T47D (cell line): Measurements from ENCODE around the gene MAML2.

ENCODE experiments used
- DNase-seq, 2 experiments: peaks; one replicate each; pipeline versions ENCODE4 v3.0.0 to v3.0.0-alpha.2; 2011 to 2012; ENCODE audit warnings: low read depth in 1 of 2, low spot score in 1 of 2
- JUND ChIP-seq: IDR thresholded peaks from 2 replicates; pipeline ENCODE4 v1.6.1; 2012; ENCODE audit warnings: low read depth
- in situ Hi-C: cut with HindIII; loops from 2 replicates; pipeline ENCODE4 v1.10.0; 2016; ENCODE audit warnings: low sequenced_read_pairs, low pct_unique_long_range_greater_than_20kb

The MAML2 gene

DNA sequence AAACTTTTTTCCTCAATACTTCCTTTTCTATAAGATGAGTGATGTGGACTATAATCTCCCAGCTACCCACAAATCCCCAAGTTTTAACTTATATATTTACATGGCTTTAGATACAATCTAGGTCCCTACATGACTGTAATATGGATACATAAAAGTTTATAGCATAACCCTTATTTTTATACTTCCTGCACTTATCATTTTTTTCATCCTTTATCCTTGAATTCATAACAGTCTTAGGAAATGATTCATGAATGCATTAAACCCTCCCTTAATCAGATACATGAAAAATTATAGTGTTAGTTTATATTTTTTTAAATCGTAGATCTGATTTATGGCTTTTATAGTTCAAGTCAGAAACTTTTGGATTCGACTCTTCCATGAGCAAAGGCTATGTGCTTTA lies 195.8 kb downstream of the MAML2 start:
- in situ Hi-C loops = no loop called here
- TF ChIP-seq JUND = no peak
- DNase-seq = no peak

DNA sequence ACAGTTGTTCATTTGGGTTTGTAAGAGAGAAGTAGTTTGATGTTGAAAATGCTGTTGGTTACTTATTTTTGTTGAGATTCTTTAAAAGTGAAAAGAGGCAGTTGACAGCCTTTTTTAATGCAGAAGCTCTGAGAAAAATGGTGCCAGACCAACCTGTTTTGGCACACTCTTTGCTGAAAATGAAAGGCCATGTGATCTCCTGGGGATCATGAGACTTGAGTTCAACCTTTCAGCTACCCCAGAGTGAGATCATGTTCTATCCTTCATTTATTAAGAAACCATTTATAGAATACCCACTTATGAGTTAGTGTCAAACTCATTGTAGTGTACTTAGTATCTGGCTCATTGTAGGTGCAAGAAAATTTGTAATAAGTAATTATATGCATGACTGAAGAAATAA lies 196.2 kb downstream of the MAML2 start:
- DNase-seq = no peak
- TF ChIP-seq JUND = no peak
- in situ Hi-C loops = no loop called here

DNA sequence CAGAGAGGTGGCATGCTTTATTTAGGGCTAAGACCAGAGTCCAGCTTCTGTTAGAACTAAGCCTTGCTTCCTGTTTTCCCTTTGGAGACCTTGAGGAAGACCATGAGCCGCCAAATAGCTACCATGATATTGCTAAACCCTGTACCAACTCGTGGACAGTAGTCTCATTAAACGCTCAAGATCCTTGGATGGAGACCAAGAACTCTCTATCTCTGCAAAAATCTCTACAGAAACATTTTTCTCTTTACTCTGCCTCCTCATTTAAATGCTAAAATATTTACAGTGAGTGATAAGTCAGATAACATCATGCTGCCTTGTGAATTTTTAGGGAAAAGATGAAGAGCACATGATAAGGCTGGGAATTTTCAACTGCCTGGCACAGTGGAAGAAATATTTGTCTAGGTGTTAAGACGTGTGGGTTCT lies 197.8 kb downstream of the MAML2 start:
- peak; percentile 99 for TF ChIP-seq JUND
- peak in 1 of 2 experiments; percentile 91 for DNase-seq
- in situ Hi-C loops = no loop called here

DNA sequence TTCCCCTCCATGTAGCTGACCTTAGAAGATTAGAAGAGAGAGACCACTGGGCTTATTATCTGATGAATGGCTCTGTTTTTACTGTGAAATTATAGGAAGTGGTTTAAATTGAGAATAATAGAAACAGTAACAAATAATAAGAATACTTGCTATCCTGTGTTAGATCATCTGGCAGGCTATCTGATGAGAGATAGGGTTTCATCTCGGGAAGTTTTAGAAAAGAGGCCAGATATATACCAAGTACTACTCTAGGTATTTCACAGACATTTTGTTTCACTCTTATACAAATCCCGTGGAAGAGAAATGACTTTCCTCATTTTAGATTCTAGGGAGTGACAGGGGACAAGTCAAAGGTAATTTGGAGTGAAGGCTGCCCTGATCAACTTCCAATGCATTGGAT lies 198.4 kb downstream of the MAML2 start:
- DNase-seq = no peak
- no peak for TF ChIP-seq JUND
- in situ Hi-C loops = no loop called here

DNA sequence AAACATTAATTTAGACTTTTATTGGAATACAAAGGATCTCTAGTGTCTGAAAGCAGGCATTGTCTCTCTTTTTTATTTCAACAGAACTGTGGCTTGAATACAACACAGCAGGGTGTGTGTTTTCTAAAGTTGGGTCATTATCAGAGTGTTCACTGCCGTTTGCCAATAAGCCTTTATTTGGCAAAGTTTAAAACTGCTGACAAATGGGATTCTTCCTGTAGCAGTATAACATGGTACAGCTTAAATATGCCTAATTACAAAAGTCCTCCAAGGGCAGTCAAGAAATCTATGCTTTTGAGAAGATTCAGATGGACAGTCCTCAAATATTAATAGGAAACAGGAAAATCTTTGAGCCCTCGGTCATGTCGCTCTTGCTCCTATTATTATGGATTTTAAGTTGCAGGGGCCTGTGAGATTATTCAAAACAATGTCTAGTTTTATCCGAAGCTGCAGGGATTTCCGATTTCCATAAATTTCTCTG lies 199.9 kb downstream of the MAML2 start:
- DNase-seq = no peak
- TF ChIP-seq JUND = no peak
- in situ Hi-C loops = no loop called here

DNA sequence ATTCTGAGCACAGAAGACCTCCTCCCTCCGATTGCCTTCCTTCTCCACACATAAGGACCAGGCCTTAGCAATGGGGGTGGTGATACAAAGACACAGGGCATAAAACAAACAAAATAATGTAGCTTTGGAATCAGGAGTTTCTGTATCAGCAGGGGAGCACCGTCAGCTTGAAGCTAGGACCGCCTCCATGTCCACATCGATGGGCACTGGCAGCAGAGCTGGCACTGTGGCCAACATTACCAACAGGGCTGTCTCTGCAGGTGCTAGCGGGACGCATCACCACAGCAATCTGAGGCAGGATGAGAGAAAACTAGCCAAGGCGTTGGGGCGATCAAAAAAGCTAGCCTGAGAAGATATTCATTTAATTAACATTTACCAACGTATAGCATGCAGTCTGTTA lies 201.4 kb downstream of the MAML2 start:
- no peak for TF ChIP-seq JUND
- no peak for DNase-seq
- in situ Hi-C loops = no loop called here

DNA sequence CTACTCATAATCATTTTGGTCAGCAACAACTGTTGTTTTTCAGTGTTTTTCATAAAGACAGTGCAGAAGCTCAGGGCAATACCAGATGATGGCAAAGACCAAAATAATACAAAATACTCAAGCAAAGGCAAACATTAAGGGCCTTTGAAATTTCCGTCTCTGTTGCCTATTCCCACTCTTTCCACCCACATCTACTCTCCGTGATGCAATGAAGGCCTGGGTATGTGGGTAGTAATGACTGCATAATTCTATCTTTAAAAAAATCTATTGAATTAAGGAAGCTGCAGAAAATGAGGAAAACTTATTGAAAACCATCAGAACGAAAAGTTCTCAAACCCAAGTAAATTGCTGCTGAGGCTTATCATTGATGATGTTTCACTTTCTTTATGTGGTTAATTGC lies 203.3 kb downstream of the MAML2 start:
- in situ Hi-C loops = no loop called here
- TF ChIP-seq JUND = no peak
- DNase-seq = no peak

DNA sequence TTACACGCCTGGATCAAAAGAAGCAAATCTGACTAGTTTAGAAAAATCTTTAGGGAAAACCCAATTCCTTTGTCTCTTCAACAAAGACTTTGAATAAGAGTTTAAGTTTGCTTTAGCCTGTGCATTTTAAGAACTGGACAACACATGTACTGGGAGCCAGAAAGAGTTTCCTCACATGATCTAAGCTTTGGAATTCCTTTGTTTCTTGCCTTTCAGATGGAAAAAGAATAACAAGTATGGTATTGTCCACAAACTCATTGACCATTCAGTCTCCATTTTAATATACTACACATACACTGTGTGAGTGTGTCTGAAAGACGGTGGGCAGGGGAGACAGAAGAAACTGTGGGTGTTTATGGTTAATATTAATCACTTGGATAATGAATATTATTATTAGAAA lies 205.6 kb downstream of the MAML2 start:
- in situ Hi-C loops = no loop called here
- TF ChIP-seq JUND = no peak
- DNase-seq = no peak

DNA sequence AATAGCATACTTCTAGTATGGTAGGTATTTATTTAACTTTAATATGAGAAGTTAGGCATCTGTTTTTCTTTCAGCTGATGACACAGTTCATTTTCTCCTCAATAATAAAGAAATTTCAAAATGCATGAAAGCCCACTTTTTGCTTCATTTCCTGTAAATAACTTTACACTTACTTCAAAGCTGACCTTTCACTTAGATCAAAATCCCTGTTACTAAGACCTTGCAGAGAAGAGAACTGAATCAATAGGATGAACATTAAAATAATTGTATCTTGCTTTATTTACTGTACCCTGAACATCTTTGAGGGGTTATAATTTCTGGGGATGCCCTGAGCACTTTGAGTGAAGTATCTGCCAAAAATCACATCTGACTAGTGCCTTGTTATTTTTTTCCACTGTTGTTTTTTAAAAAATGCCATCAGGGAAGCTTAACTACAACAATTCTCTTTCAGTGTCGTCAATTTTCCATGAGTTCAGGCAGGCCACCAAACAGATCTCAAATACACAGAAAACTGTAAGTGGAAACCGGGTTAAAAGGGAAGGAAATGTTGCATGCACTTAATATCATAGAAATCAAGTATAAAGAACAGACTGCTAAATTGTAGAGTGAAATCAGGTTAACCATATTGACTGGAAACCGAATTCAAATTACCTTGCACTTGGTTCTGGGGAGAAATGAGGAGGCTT lies 206.2 kb downstream of the MAML2 start:
- no peak for TF ChIP-seq JUND
- DNase-seq = no peak
- in situ Hi-C loops = no loop called here

DNA sequence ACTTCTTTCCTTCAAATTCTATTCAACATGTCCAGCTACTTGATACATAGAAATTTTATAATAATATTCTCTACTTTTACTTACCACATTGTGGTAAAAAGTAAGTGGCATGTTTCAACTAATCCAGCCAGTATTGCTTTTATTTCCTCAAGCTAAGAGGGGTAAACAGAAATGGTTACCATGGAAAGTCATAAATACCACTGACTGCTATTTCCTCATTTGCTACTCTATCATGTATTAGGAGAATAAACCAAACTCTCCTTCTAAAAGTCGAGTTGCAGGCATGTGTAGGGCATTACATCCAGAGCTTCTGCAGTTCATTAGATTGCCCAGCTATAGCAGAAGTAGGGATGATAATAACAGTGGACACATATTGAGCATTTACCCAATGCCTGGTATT lies 208.4 kb downstream of the MAML2 start:
- TF ChIP-seq JUND = no peak
- no peak for DNase-seq
- in situ Hi-C loops = no loop called here

DNA sequence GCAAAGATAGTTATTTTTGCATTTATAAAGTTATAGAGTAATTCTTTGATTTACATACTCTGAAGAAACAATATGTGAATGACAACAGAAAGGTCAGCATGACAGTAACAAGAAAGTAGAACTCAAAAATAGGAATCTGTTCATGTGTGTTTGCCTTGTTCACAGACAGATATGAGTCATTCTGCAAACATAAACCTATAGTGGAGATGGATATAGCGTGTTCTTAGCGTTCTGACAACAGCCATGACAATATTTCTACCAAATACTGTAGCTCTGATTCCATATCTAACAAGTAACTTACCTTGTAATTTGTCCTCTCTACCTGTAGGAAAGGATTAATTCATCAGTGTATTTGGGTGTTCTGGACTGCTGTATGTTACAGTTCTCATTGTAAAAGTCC lies 210.6 kb downstream of the MAML2 start:
- in situ Hi-C loops = no loop called here
- TF ChIP-seq JUND = peak; percentile 71

DNA sequence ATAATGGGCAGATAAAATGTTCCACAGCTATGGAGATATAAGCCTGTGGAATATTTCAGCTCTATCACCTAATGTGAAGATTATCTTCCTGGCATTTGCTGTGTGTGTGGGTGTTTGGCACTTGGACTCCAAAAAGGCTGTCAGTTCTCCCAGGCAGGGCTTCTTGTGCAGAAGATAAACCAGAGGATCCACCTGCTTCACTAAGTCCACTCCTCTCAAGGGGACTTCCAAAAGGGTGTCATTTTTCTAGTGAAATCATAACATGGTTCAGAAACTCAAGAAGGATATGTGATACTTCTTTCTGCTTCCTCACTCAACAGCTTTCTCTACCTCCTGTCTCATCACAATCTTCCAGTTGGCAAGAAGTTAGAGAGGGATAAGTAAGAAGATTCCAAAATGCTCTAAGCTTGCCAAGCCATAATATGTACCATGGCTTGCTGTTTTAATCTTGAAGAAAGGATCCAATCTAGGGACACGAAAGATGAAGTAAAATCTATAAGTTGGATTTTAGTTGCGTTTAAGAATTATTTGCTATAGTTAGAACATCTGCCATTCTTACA lies 212.9 kb downstream of the MAML2 start:
- TF ChIP-seq JUND = no peak
- in situ Hi-C loops = no loop called here

More for the DNA sequence above, 210.6 kb downstream of the MAML2 start:
- peak in 1 of 2 experiments; percentile 43 for DNase-seq

DNA sequence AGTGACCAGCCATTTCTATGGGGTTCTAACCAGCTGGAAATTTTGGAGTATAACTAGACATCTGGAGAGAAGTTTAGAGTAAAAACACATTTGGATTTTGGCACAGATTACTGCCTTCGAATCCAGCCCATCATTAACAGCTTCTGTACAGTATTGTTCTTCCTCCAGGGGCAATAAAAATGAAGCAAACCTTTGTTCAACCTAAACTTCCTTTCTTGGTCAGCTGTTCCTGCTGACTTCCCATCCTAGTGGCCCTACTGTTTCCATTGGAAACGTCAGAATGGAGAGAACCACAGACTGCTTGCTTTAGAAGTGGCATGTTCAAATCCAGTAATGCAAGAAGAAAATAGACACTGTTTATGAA lies 215.4 kb downstream of the MAML2 start:
- in situ Hi-C loops = no loop called here
- no peak for DNase-seq

More for the DNA sequence above, 212.9 kb downstream of the MAML2 start:
- no peak for DNase-seq

More for the DNA sequence above, 215.4 kb downstream of the MAML2 start:
- TF ChIP-seq JUND = no peak
